Lower leg skin (tissue), 3 donors: ENCODE measurements around the gene APOM.

Experiments
- CTCF ChIP-seq, 3 donors: fragments of 450-650 bp; IDR thresholded peaks; one replicate each; pipeline ENCODE4 v1.5.1; 2016; ENCODE audit warnings: antibody characterized with exemption in 3 of 3, mild to moderate bottlenecking in 3 of 3, moderate library complexity in 2 of 3
- POLR2A ChIP-seq, 2 donors: fragments of 450-650 bp; IDR thresholded peaks; one replicate each; pipeline ENCODE4 v1.6.1; 2016 to 2017; ENCODE audit warnings: antibody characterized with exemption in 2 of 2, mild to moderate bottlenecking in 1 of 2, moderate library complexity in 1 of 2

- TF ChIP-seq CTCF (IDR thresholded peaks at IDR 0.05) (no peak), POLR2A (IDR thresholded peaks at IDR 0.05) (no peak)
Observed at GRCh38 chr6:31663961-31664789, 8.5 kb downstream of the APOM start.
